Posterior cingulate gyrus (tissue), 11 donors: ENCODE measurements around the gene PPA2.

Source experiments
- DNase-seq, 10 donors: peaks; one replicate each; pipeline versions ENCODE4 v3.0.0 to v3.0.0-alpha.2; 2020 to 2021; ENCODE audit warnings: mixed read lengths in 3 of 10
- intact Hi-C: fragments of 100-400 bp; cut with DNase I; formaldehyde crosslinking; loops from one replicate; pipeline ENCODE4 v1.15.1; 2023

Gene PPA2

DNA sequence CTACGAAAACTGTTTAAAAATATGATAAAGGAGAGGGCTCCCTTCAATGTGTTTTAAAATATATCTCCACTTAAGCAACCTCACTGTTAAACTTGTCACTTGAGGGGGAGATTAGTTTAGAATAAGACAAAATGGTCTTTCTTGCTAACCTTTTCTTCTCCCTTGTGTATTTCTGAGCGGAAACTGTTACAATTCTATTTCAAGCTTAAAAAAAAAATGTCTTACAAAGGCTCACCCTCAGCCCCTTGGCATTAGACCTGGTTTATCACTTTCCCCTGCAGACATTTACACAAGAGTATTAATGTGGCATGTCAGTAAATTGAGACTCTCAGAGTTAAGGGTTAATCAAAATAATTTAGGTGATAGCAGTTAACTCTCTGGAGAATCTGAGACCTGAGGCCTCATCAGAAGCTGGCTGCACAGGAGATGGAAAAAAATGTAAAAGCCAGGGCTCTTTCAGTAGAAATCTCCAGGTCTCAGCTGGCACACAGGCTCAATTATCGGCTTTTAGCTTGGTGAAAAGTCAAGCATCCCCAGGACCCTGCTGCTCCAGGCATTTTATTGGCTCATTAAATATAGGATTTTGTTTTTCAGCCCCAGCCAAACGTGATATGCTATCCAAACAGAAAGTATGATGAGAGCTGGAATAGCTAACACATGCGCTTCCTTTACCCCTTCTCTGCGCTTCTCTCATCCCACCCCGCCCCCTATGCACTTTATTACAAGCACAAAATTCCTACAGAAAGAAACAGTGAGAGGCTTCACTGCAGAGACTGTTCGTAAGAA lies 130.5 kb downstream of the PPA2 start:
- intact Hi-C loops, result no loop called here
- no peak for DNase-seq

DNA sequence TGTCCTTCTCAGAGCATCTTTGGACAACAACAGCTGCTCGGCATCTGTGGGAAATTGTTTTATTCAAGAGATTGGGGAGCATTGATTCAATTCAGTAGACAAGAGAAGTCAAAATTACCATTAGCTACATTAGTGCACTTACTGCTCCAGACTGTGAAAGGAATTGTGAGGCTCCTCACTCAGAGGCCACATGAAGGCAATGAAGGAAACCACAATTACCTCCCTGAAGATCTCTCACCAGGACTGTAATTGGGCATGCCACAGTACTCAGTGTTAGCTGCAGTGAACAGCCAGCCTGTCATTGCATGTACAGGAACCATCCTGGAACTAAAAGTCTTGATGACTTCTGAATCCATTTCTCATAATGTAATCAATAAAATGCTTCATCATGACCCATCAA lies 144.8 kb downstream of the PPA2 start:
- intact Hi-C loops, result no loop called here
- DNase-seq, result no peak

DNA sequence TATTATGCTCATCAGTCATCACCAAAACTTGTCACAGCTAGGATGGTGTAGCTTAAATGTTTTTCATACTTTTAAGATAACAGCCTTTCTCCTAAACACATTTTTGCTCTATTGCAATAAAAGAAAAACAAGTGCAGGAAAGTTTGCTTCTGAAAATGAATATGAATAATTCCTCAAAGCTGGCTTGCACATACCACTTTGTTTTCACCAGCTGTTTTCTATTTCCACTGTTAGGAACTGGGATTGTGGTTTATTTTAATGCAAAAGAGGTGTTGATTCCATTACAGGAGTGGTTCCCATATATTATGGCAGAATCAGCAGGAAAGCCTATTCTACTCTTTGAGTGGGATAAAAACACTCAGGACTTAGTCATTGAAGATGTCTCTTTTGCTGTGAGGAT lies 145.9 kb downstream of the PPA2 start:
- intact Hi-C loops, result no loop called here

GRCh38 chr4:105327222-105327621 lies 146.6 kb downstream of the PPA2 start:
- intact Hi-C loops, result no loop called here
- no peak for DNase-seq

More for the DNA sequence above, 145.9 kb downstream of the PPA2 start:
- DNase-seq, result no peak
